ENCODE results near the gene GCNT4. TPM values are rescaled to one million over a fixed set of nuclear protein-coding genes. Genes with fewer than 3 reads are reported as not detected.

The GCNT4 gene
- total RNA-seq, 1 experiment from 2014 or later = not detected

DNA sequence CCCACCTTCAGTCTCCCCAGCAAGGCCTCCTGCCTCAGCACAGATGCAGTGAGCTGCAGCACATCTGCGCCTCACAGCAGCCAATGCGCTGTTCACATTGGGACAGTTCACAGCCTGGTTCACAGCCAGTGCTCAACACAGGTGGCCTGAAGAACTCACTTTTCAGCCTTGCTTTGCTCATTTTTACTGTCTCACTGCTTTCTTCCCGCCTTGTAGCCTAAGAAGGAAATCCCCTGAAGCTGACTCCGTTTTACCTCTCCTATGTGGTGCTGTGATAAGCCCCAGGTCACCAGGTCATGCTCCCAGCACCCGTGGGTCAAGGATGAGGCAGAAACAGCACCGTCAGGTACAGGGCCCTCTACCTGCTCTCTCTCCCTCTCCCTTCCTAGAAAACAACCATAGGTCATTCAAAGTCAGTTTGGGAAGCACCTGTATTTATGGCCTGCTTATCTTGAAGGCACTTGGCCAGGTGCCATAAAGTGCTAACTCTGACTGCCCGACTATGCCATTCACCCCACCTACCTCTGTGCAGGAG is 1.1 kb downstream of the GCNT4 start:
- no peak for DNase-seq (ENCODE audit: low read depth)

DNA sequence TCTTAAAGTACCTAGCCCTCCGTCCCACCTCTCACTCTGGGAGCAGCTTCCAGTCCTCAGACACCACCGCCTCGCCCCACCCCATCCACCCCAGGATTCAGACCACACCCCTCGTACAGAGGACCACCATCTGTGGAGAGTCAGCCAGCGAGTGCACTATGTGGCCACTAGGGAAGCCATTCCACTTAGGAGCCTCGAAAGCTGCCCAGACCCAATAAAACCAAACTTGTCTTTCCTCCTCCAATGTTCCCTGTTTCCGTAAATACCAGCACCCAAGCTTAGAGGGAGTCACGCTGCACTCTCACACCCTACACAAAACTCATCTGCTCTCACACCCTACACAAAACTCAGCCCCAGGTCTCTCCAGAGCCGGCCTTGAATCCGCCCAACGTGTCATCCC is 1.9 kb downstream of the GCNT4 start:
- DNase-seq (ENCODE audit: low read depth) = no peak

DNA sequence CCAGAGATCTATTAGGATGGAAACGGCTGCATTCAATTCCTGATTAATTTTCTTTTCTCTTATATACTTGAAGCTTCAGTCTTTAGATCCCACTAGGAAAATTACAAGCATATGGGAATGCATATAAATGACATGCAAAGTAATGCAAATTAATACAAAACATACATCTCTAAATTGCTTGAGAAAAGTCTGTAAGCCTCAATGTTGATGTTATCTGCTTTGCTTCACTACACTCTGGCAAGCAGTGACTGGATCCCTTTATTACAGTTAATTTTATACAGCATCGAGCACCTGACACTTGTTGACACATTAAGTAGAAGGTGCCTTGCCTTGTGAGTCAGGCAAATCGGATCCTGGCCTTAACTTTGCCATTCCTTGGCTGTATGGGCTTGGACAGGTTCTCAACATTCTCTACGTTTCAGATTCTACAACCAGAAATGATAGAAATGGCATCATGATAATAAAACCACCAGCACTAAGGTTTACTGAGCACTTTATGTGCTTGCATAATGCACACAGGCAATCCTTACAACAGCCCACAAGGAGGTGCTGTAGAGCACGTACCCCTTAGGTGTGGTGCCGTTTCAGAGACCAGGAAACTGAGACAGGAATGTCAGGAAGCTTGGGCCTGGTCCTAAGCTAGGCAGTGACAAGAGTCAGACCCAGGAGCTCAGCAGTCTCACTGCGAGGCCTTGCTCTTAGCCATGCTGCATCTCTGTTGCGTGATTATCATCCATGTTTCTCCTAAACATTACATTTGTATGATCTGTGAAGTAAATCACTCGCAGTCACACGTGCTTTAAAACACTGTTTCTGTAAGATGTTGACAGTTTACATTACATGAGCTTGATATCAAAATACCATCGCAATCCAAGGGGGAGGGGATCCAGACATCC is 2.7 kb downstream of the GCNT4 start:
- peak; percentile 25 for DNase-seq (ENCODE audit: low read depth)

DNA sequence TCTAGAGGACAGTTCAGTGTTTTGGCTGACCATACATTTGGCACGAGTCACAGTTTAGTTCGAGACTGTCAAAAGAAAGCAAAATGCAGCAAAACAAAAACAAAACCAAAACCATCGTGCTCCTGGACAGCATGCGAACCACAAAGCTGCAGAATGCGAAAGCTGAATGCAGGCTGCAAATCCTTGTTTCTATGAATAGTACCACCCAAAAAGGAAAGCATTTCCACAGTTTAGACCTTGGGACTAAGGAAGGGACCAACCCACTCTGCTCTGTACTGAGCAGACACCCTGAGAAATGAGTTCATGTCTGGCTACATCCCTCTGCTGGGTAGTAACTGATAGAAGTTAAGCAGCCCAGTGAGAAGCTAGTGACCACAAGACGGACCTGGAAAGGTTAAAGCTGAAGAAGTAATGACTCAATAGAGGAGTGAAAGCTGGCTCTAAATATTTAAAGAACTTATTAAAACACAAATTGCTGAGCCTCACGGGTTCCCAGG is 3.9 kb downstream of the GCNT4 start:
- DNase-seq (ENCODE audit: low read depth) = no peak

DNA sequence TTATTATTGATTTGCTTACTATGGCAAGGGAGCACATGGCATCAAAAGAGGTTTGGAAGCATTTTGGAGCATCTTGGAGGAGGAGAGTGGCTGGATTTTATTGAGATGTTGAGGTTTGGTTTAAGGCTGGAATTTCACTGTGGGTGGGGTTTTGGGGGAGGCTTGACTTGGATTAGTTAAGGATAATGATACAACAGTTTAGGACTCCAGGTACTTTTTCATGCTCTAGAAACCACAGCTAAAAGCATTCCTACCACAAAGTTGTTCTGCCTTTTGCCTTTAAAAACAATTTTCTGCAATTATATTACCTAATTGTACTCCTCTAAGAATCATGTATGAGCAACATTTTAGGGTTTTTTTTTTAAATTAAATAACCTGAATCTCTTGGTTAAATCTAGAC is 5.0 kb downstream of the GCNT4 start:
- DNase-seq (ENCODE audit: low read depth) = no peak

DNA sequence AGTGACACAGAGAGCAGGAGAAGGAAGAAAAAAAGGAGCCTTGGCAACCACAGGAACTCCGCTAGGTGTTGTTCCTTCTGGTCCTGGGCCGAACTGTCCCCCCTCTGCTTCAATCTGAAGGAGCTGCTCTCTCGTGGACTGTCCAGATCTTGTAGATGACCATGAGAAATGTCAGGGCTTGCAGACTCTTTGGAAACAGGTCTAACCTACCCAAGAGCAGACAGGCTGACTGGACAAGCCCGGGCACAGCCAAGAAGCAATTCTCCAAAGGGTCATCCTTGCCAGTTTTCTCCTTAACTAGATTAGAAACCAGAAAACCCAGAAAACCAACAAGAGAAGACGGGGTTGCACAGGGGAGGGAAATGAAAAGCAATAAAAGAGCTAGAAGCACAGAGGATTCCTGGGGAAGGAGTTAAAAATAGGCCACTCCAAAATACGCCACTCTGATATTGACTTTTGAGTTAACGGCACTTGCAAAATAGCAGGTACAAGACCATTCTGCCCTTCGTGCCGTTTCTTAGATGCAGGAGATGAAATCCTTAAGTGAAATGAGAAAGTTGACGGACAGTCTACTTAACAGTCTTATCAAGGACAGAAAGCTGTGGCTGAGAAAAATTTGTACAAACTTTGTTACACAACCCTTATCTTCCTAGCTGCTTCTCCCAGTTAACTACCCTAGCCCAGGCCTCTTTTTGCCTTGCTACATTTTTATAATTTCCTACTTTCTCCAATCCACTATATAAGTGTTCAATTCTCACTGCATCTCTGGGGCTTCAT is 5.8 kb downstream of the GCNT4 start:
- no peak for DNase-seq (ENCODE audit: low read depth)

DNA sequence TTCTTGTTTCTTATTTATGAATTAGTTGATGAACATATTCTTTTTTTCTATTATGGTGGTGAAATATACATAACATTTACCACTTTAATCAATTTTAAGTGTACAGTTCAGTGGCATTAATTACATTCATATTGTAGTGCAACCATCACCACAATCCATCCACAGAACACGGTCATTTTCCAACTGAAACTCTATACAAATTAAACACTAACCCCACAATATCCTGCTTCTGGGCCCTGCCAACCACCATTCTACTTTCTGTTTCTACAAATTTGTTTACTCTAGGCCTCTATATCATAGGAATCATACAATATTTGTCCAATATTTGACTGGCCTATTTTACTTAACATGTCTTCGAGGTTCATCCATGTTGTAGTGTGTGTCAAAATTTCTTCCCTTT is 7.3 kb downstream of the GCNT4 start:
- DNase-seq (ENCODE audit: low read depth) = no peak

DNA sequence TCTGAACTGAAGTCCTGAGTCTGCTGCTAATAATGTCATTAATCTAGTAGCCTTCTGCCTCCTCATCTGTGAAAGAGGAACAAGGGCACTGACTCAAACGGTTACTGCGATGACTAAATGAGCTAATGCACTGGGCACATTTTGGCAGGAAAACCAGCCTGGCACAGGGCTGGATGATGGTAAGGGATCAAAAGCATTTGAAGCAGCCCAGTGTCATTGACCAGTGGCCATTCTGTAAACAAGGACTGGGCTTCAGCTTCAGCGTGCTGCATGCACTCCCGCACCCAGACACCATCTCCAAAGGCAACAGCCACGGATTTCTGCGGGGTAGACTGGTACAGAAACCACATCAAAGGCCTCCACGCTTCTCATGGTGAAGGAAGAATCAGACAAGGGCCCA is 8.0 kb downstream of the GCNT4 start:
- DNase-seq (ENCODE audit: low read depth) = no peak

DNA sequence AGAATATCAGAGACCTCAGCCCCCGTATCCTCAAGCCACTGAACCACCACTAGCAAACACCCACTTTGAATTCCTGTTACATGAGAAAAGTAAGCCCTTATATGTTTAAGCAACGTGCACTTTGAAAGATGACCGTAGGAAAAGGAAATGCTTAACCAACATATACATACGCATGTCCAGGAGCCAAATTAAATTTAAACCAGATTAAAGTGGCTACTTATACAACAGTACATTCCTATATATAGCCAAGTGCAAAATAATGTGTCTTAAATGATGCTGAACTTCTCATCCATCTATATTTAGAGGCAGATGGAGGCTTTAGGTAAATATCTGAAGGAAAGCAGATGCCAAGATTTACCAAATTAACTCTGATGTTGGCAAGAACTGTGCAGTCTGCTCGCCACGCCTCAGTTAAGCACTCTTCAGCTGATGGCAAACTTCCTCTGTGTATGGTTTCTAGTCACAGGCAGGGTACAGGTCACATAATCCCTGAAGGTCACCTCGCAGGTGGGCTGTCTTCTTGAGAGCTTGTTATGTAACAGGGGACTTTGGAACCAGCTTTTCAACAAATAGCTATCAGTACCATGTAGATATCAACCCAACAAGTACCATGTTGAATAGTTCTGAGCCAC is 8.6 kb downstream of the GCNT4 start:
- no peak for DNase-seq (ENCODE audit: low read depth)

DNA sequence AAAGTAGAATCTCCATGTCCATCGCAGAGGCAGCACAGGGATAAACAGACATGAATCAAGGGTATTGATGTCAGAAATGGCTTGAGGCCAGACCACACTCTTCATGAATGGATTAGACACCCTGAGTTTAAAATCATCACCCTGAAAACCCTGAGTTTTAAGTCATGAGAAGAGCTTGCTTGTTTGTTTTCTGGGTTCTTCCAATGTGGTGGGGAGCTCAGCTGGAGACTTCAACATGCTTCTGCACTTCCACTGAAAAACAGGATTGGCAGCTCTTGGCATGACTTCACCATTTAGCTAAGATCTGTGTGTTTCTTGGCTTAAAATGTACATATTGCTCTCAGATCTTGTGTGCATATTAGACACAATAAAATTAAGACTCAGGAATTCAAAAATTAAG is 9.8 kb downstream of the GCNT4 start:
- no peak for DNase-seq (ENCODE audit: low read depth)

DNA sequence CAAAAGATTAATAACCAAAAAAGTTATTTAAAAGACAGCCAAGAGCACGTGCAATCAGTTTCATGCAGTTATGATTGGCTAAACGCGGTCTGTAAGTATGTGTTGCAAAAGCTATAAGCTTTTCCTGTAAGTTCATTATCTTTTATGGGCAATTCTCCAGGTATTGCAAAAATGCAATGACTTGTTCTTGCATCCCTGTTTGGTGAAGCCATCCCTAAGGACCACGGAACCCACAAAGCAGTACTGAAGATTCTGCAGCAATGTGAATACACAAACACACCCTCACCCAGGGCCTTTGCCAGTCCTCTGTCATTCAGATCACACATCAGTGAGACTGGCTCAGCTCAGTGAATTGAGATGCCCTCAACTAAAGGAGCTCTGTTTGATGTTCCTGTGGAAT is 11.4 kb downstream of the GCNT4 start:
- DNase-seq (ENCODE audit: low read depth) = no peak

DNA sequence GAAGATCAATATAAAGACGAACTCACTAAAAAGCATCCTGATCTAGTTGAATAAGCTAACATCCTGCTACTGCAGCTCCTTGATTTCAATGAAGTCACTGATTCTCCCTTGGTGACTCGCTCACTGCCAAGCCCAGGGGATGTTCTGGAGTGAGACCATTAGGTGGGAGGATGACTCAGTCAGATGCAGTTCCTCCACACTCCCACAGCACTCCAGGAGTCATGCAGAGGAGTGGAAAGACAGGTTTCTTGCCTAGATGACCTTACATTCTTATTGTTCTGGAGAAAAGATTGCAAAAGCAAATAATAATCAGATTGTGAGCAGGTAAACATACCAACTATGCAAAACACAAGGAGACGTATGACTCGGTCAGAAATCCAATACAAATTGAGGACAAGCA is 15.3 kb downstream of the GCNT4 start:
- DNase-seq (ENCODE audit: low read depth) = peak; percentile 78

DNA sequence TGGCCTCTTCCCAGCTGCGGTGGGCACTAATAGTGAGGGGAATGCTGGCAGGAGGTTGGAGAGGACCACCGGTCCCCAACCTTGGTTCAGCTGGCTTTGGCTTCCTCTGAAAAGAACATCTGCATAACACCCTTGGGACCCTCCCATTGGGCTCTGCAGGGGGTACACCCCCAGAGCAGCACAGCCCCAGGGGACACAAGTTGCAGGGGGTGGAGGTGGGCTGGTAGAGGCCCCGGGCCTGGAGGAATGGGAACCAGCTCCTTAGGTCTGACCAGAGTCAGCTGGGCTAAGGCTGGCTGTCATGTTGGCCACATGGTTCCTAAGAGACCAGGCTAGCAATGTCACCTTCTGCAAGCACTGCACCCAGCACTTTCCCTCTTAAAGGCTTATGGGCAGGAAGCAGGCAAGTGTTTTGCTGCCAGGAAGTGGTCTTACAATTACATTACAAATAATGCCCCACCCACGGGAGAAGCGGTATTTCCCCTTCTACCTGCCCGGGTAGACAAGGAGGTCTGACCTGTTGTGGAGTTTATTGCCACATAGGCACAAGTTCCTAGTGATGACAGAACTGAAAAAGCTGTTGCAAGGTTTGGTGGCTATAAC is 18.1 kb downstream of the GCNT4 start:
- no peak for DNase-seq (ENCODE audit: low read depth)

DNA sequence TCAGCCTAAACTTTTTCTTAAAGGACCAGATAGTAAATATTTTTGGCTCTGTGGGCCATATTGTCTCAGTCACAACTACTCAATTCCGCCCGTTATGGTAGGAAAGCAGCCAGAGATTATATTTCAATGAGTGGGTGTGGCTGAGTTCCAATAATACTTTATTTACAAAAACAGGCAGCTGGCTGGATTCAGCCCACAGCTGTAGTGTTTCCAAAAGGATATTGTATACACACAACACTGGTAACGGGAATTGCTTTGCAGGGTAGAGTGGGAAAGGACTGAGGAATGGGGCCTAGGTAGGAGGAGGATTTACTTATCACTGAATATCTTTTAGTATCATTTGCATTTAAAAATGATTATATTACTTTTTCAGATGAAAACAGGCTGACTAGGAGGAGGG is 21.0 kb downstream of the GCNT4 start:
- no peak for DNase-seq (ENCODE audit: low read depth)

DNA sequence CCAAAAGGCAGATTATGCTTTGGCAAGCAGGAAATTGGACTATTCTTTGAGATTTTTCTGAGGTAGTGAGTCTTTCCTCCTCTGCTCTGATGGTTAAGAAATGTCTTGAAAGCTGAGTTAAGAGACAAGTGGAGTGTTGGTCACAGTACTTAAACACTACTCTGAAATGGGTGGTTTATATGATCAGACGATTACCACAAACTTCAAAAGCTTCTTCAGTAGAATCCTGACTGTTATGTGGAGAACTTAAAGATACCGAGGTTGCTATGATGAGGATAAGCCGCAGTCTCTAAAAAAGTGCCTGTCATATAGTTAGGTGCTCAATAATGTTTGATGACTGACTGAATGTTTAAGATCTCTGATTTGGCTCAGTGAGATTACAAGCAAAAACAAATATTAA is 24.3 kb downstream of the GCNT4 start:
- no peak for DNase-seq (ENCODE audit: low read depth)

DNA sequence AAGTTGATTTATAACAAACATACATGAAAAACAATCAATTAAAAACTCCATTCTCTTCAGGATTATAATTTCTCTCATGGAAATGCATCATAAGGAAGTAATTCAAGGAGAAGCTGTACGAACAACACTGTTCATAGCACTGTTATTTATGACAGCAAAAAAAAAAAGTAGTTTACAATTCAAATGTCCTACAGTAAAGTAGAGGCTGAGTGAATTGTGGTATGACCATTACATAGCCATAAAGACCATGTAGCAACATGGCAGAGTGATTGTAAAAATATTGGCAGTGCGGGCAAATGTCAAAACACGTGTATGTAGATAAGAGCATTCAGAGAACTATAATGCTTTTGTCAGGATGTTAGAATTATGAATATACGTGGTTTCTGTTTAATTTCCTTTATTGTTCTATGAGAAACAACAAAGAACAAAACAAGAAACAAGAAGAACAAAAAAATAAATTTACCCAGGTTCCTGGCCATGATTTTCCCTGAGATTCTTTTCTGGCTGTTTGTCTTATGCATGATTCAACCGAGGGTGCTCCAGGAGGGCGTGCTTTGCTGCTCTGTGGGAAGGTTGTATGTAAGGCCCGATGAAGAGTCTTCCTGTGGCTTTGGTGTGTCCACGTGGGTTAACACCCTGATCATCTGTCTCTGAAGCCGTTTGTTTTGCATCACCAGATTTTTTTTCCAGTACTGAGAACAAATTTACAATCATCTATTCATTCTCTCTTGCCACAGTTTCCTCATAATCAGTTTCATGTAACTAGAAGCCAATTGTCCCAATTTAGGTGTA is 28.8 kb downstream of the GCNT4 start:
- DNase-seq (ENCODE audit: low read depth) = peak; percentile 30

DNA sequence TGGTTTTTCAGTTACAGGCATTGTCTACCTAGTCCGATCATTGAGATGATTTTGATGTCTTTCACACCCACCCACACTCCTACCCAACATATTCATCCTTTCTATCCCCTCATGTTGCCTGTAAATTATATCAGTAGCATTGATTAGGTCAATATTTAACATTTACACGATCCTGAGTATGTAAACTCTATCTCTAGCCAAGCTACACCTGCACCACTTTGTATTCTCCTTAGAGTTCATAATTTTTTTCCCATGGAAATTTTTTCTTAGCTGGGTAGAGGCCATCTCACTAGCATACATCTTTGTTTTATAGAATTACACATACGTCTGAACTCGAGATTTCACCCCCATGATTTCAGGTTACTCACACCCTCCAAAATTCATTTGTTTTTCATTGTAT is 30.6 kb downstream of the GCNT4 start:
- DNase-seq (ENCODE audit: low read depth) = no peak

DNA sequence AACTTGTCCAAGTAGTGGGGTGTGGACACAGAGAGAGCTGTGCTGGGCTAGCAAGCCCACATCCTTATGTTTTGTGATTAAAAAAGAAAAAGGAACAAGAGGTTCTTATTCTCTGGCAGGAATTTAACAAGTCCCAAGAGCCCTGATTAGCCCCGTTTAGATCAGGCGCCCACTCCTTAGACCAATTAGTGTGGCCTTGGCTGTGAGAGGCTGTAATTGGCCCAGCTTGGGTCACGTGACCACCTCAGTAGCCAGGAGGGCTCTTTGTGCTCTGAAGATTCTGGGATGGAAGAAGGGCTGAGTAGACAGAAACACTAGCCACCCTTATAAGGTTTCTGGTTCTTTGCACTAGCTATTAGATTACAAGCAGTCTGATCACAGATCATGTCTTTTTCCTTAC is 31.1 kb downstream of the GCNT4 start:
- DNase-seq (ENCODE audit: low read depth) = no peak

DNA sequence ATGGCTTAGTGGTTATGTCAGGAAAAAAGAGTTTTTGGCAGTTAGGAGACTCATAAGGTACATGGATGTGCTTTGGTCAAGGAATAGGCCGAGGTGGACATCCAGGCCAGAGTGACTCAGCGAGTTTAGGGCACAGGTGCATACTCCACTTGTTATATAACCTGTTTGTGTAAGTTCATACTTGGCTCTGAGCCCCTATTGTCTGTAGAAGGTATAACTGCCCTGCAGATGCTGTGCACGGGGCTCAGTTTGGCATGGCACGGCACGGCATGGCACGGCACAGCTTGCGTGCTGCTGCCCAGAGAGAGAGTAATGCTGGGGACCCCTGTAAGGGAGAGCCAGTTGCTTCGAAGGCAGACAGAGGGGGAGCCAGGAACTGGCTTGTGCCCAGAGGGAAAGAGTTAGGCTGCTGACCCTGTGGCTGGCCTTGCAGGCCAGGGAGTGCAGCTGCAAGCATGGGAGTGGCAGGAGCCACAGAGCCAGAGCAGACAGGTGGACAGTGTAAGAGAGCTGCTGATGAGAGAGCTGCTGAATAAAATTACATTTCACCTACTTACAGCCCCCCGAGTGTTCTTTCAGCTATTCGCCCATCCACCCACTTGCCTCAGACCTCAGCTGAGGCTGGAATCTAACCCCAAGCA is 32.2 kb downstream of the GCNT4 start:
- no peak for DNase-seq (ENCODE audit: low read depth)

All from HT1080 (cell line).